HG03378 (cell line): ENCODE results near the gene PDZK1IP1.
"Not testable (repeated sequence)": the region's sequence is repeated elsewhere in the genome, so short reads cannot be mapped to it uniquely, and the experiment has no call there.

ENCODE experiments used
- ATAC-seq: cut with Tn5 transposase; IDR thresholded peaks from one replicate; pipeline ENCODE4 v1.9.1; 2021; ENCODE audit warnings: mild to moderate bottlenecking, moderate library complexity; ENCODE audit not compliant: unreplicated experiment

PDZK1IP1 gene

DNA sequence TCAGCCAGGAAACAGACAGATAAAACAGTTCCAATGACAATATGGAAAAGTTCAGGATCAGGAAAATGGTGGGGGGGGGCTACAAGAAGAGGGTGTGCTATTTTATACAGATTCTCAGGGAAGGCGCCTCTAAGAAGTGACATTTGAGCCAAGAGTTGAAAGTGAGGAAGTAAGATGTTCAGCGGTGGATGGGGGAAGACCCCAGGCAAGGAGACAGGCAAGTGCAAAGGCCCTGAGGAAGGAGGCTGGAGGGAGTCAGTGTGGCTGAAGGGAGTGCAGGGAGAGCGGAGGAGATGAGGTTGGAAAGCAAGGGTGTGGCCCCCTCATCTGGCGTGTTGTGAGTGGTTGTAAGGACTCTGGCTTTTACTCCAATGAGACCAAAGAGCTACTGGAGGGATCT lies 8.4 kb upstream of the PDZK1IP1 start:
- ATAC-seq, result no peak

DNA sequence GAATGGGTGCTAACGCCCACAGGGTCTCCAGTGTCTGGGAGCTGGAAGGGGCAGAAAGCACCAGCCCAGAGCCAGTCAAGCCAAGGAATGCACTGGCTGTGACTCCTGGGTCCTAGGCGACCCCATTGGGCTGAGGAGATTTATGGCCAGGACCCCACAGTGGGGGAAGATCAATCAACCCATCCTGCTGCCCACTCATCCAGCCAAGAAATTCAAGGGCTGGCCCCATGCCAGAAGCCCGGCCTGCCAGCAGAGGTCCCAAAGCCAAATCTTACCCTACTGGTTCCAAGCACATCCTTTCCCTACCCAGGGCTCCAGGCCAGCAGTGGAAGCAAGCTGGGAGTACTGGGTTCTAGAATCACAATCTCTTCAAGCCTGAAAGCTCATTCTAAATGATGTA lies 6.8 kb upstream of the PDZK1IP1 start:
- ATAC-seq, result no peak

DNA sequence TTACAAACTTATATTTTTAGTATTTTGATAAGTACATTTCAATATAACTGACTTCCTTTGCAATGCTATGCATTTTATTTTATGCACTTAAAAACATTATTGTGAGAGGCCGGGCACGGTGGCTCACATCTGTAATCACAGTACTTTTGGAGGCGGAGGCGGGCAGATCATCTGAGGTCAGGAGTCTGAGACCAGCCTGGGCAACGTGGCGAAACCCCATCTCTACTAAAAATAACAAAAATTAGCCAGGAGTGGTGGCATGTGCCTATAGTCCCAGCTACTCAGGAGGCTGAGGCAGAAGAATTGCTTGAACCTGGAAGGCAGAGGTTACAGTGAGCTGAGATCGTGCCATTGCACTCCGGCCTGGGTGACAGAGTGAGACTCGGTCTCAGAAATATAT lies 6.1 kb upstream of the PDZK1IP1 start:
- not testable (repeated sequence) for ATAC-seq

DNA sequence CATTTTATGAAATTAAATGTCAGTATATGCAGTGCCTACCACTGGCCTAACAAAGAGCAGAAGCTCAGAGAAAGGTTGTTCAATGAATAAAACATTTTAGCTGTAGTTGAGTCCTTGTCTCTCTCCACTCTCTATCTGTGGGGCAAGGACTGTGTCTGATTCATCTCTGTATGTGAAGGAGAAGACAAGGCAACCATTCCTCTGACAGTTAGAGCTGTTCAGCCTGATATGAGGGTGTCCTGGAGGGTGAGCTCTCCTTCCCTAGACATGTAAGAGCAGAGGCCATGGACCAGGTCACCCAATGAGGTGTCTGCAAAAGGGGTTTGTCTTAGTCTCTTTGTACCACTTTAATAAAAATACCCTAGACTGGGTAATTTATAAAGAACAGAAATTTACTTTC lies 4.5 kb upstream of the PDZK1IP1 start:
- no peak for ATAC-seq

DNA sequence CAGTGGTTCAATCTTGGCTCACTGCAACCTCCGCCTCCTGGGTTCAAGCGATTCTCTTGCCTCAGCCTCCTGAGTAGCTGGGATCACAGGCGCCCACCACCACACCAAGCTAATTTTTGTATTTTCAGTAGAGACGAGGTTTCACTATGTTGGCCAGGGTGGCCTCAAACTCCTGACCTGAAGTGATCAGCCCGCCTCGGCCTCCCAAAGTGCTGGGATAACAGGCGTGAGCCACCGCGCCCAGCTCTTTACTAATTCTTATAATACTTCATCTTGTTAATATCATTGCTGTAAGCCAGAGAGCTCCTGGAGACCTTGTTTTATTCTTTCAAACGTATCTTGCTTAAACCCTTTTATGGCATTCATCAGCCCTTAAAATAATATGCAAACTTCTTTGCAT lies 3.7 kb upstream of the PDZK1IP1 start:
- ATAC-seq, result not testable (repeated sequence)

GRCh38 chr1:47192458-47193384 lies 2.9 kb upstream of the PDZK1IP1 start:
- peak; percentile 52 for ATAC-seq

- ATAC-seq, result no peak
Measured at GRCh38 chr1:47191940-47192457, 2.2 kb upstream of the PDZK1IP1 start.

DNA sequence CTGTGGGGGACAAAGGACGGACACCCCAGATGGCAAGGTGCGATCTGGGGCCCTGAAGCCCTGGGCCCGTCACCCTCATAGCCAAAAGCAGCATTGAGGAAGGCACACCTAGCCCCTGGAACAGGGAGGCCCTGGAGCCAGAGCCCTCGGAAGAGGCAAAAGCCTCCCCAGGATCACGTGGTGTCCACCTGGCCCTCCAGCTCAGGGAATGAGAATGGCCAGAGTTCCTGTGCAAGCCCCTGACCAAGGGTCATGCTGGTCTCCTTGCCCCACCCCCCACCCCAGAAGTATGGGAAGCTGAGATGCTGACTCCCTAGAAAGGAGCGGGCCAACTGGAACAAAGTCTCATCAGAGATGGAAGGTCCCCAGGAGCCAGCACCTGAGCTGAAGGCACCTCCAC lies 1.0 kb upstream of the PDZK1IP1 start:
- no peak for ATAC-seq

DNA sequence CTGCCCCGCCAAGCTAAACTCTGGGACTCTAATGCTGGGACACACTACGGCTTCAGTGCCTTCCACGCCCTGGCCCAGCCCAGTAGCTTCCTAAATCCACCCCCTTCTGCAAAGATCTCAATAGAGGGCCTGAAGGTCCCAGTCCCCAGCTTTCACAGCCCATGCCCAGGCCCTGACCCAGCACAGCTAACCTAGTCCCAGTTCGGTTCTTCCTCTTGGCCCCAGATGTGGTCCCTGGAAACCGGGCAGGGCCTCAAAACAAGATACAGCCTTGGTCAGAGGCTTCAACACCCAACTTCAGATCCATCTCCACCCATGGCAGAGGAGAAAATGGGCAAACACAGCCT lies 646 bp upstream of the PDZK1IP1 start:
- ATAC-seq, result no peak

DNA sequence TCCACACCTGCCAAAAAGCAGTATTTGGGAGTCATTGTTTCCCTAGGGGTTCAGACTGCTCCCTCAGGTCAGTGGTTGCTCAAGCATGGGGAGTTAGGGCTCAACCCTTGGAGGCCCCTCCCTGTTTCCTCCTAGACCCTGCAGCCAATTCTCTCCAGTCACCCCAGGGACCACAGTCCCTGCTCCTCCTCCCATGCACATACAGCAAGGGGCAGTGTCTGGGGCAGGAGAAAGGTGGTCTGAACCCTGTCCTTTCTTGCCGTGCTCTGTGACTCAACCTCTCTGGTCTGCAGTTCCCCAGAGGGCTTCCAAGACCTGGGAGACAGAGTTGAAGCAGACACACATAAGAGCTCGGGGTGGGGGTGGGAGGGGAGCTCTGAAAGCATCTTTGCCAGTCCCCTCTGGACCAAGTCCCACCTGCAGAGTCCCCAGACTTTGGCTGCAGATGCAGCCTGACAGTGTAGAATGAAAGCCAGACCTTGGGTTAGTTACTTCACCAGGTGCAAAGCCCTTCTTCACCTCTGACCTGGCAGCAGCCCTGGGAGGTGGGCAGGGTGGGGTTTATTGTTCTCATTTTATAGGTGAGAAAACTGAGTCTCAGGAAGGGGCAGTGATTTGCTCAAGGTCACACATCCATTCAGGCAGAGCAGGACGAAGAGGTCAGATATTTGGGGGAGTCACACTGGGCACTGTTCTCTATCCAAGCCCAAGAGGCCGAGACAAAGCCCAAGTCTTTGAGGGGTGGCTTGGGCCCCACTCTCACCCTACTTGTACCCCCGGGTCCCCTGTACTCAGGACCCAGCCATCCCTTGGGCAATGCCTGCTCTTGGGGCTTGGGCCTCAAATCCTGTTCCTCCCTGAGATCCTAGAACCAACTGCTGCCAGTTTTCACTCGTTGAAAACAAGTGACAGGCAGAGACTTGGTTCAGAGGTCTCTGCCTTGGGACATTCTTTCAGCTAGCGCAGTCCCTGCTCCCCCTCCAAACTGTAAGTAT lies 748 bp downstream of the PDZK1IP1 start:
- no peak for ATAC-seq

DNA sequence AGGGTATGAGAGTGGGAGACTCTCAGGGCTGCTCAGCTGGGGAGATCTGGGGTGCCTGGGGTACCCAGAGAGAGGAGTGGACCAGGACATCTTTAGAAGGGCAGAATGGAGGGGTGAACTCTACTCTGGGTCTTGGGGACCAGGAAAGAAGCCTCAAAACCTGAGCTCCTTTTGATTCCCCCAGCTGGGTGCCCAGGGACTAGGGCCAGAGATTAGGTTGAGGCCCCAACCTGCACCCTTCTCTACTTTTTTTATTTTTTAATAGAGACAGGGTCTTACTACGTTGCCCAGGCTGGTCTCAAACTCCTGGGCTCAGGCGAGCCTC lies 1.9 kb downstream of the PDZK1IP1 start:
- no peak for ATAC-seq

- no peak for ATAC-seq
Measured at GRCh38 chr1:47187231-47187925, 2.5 kb downstream of the PDZK1IP1 start.

- ATAC-seq, result no peak
Measured at GRCh38 chr1:47186267-47187185, 3.3 kb downstream of the PDZK1IP1 start.

GRCh38 chr1:47184822-47185677 lies 4.8 kb downstream of the PDZK1IP1 start:
- no peak for ATAC-seq

DNA sequence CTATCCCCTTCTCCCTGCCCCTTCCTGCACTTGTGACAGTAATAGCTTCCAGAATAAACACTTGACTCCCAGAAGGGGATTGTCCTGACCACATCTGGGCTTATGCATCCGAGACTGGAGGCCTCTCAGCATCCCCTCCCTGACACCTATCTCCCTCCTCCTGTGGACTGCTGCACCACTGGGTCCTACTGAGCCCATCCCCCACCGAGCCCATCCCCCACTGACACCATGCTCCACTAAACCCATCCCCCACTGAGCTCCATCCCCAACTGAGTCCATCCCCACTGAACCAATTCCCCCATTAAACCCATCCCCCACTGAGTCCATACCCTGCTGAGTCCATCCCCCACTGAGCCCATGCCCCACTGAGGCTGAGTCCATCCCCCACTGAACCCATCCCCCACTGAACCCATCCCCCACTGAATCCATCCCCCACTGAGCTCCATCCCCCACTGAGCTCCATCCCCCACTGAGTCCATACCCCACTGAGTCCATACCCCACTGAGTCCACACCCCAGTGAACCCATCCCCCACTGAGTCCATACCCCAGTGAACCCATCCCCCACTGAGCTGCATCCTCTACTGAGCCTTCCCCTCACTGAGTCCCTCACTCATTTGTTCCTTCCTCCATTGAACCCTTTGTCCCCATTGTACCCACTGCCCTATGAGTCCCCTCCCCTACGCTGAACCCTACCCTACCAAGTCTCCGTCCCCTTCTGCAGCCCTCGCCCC lies 5.6 kb downstream of the PDZK1IP1 start:
- ATAC-seq, result no peak

DNA sequence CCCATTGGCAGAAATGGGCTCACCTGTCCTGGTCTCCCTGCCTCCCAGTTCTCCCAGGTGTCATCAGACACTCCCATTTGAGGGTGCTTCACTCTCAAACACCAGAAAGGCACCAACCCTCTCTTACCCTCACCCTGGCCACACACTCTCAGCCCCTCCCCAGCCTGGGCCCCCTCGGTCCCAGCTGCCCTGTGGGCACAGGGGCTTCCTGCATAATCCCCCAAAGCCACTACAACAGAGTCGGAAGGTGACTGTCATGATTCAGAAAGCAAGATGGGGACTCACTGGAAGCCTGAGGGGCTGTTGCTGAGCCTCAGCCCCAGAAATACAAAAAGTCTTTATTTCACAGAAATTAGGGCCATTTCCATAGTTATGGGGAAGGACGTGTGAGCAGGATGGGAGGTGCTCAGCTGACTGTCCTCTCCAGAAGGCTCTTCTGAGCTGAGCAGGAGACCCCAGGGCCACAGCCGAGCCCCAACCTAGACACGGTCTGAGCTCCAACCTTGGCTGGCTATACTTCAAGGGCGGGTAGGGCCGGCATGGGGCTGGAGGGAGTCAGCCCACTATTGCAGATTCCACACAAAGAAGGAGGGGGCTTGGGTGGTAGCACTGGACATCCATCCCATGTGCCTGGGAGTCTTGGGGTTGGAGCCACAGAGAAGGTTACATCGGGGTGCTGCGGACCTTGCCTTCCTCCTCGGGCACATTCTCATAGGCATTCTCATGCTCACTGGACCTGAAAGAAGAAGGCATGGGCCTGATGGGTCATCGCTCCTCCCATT lies 6.3 kb downstream of the PDZK1IP1 start:
- ATAC-seq, result no peak

DNA sequence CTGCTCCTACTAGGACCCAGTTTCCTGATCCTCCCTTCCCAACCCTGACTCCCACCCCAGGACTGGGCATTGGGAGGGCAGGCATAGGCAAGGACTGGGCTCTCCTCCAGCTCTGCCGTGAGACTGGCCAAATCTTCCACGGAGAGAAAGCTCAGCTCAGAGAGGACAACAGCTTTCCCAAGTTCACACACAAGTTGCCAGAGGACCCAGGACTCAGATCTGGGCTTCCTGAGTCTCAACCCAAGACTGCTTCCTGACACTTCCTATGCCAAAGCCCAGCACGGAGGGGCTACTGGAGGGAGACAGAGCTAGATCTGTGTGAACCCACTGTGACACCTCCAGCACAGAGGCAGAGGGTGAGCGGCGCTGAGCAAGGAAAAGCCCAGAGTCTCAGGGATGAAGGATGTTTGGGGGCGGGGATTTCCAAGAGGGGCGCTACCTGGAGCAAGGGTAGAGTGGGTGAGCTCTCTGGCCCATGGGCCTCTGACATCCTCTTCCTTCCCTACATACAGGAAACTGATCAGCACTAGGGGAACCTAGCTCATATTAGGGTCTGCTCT lies 7.1 kb downstream of the PDZK1IP1 start:
- ATAC-seq, result no peak
